ENCODE measurements around the gene PROZ.

Gene PROZ

DNA sequence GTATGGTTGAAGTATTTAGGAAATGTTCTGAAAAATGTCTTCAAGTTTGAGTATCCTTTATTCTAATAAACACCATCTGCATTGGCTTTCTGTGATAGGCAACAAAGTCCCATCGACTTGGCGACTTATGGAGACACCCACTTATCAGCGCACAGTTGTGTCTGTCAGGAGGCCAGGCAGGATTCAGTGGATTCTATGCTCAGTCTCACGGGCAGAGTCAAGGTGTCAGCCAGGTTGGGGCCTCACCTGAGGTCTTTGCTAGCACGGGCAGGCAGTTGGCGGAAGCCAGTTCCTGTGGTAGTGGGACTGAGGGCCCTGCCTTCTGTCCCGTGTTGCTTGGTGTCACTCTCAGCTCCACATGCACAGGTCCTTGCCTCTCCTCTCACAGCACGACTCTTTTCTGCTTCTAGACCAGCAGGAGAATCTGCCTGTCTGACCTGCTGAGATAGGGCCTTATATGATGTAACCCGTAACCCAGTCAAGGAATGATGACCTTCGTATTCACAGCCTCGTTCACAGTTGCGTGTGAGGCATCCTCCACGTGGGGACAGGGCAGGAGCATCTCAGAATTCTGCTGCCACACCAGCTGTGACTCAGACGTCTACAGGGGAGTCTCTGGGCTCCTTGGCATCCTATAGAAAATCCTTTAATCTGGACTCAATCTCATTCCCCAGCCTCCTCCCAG is 61.0 kb downstream of the PROZ start:
- TF ChIP-seq, protein P1, sequence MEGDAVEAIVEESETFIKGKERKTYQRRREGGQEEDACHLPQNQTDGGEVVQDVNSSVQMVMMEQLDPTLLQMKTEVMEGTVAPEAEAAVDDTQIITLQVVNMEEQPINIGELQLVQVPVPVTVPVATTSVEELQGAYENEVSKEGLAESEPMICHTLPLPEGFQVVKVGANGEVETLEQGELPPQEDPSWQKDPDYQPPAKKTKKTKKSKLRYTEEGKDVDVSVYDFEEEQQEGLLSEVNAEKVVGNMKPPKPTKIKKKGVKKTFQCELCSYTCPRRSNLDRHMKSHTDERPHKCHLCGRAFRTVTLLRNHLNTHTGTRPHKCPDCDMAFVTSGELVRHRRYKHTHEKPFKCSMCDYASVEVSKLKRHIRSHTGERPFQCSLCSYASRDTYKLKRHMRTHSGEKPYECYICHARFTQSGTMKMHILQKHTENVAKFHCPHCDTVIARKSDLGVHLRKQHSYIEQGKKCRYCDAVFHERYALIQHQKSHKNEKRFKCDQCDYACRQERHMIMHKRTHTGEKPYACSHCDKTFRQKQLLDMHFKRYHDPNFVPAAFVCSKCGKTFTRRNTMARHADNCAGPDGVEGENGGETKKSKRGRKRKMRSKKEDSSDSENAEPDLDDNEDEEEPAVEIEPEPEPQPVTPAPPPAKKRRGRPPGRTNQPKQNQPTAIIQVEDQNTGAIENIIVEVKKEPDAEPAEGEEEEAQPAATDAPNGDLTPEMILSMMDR (conservative IDR thresholded peaks at IDR 0.05; ENCODE audit: low read depth, low read length): no peak
- H3K4me3 ChIP-seq (ENCODE audit: low read length): no peak overlapping the region
- DNase-seq (ENCODE audit: low read depth): no peak

- H3K4me3 ChIP-seq (ENCODE audit: low read length): no peak overlapping the region
- TF ChIP-seq, protein P1 (conservative IDR thresholded peaks at IDR 0.05; ENCODE audit: low read depth, low read length): no peak
- DNase-seq (ENCODE audit: low read depth): no peak
Observed at GRCh38 chr13:113220141-113220598, 61.7 kb downstream of the PROZ start.

DNA sequence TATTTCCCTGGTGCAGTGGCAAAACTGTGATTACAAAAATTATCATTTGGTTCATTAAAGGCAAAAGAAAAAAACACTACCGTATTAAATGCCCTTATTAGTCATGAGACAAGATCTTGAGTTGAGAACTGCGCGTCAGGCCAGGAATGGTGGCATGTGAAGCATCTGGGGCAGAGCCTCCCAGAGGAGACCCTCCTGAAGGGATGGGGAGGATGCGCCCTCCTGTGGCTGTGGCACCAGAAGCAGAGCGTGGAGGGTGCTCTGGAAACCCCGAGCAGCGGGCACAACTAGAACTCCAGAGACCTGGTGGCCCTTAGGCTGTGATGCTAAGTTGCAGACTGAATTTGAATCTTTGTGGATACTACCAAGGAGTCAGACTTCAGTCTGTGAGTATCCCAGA is 62.4 kb downstream of the PROZ start:
- TF ChIP-seq, protein P1 (conservative IDR thresholded peaks at IDR 0.05; ENCODE audit: low read depth, low read length): peak; percentile 41
- no peak for DNase-seq (ENCODE audit: low read depth)

More for the DNA sequence above, 62.4 kb downstream of the PROZ start:
- H3K4me3 ChIP-seq (ENCODE audit: low read length): no peak overlapping the region
